ENCODE measurements around the gene L3MBTL4.

DNA sequence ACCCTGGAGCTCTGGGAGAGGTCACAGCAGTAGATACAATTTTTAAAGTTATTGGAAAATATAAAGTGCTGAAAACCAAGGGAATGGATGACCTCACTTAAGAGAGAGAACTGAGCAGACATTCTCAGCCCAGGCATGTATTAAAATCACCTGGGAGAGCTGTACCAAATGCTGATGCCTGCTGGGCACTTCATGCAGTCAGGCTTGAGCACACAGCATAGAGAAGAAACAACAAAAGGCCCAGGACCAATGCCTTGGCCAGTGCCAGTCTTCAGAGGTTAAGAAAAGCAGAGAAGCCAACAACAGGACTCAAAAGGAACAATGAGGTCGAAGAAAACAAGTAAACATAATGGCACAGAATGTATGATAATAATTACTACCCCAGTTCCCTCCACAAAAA, 211.8 kb downstream of the L3MBTL4 start:
- TF ChIP-seq, protein P1, sequence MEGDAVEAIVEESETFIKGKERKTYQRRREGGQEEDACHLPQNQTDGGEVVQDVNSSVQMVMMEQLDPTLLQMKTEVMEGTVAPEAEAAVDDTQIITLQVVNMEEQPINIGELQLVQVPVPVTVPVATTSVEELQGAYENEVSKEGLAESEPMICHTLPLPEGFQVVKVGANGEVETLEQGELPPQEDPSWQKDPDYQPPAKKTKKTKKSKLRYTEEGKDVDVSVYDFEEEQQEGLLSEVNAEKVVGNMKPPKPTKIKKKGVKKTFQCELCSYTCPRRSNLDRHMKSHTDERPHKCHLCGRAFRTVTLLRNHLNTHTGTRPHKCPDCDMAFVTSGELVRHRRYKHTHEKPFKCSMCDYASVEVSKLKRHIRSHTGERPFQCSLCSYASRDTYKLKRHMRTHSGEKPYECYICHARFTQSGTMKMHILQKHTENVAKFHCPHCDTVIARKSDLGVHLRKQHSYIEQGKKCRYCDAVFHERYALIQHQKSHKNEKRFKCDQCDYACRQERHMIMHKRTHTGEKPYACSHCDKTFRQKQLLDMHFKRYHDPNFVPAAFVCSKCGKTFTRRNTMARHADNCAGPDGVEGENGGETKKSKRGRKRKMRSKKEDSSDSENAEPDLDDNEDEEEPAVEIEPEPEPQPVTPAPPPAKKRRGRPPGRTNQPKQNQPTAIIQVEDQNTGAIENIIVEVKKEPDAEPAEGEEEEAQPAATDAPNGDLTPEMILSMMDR (IDR thresholded peaks at IDR 0.05): no peak
- no peak for TF ChIP-seq POLR2AphosphoS5 (IDR thresholded peaks at IDR 0.05; ENCODE audit: low read depth, low read length)
- no peak for TF ChIP-seq TCF7L2 (IDR thresholded peaks at IDR 0.05; ENCODE audit: low read depth, low read length)
- TF ChIP-seq, protein P2, sequence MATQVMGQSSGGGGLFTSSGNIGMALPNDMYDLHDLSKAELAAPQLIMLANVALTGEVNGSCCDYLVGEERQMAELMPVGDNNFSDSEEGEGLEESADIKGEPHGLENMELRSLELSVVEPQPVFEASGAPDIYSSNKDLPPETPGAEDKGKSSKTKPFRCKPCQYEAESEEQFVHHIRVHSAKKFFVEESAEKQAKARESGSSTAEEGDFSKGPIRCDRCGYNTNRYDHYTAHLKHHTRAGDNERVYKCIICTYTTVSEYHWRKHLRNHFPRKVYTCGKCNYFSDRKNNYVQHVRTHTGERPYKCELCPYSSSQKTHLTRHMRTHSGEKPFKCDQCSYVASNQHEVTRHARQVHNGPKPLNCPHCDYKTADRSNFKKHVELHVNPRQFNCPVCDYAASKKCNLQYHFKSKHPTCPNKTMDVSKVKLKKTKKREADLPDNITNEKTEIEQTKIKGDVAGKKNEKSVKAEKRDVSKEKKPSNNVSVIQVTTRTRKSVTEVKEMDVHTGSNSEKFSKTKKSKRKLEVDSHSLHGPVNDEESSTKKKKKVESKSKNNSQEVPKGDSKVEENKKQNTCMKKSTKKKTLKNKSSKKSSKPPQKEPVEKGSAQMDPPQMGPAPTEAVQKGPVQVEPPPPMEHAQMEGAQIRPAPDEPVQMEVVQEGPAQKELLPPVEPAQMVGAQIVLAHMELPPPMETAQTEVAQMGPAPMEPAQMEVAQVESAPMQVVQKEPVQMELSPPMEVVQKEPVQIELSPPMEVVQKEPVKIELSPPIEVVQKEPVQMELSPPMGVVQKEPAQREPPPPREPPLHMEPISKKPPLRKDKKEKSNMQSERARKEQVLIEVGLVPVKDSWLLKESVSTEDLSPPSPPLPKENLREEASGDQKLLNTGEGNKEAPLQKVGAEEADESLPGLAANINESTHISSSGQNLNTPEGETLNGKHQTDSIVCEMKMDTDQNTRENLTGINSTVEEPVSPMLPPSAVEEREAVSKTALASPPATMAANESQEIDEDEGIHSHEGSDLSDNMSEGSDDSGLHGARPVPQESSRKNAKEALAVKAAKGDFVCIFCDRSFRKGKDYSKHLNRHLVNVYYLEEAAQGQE (IDR thresholded peaks at IDR 0.05; ENCODE audit: insufficient read depth in 1 of 2, low read depth in 2 of 2, low read length in 1 of 2): no peak

All from Panc1 (cell line).